ENCODE measurements around the gene SRGAP1.

DNA sequence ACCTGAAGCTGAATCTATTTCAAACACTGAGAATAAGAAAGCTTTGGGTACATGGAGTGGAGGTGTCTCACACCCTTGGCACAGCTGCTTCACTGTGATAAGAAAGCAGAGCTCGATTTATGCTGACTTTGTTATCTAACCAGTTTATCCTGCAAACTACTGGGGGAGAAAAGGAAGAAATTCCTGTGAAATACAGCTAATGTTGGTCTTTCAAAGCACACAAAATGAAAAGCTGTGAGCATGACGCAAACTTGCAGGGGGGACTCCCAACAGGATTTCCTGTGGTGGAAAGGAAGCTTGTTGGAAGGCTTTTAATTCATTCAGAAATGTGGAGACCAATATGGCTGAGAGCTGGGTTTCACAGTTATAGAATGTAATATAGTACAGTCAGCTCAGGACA, 53.4 kb downstream of the SRGAP1 start:
- TF ChIP-seq, protein P1, sequence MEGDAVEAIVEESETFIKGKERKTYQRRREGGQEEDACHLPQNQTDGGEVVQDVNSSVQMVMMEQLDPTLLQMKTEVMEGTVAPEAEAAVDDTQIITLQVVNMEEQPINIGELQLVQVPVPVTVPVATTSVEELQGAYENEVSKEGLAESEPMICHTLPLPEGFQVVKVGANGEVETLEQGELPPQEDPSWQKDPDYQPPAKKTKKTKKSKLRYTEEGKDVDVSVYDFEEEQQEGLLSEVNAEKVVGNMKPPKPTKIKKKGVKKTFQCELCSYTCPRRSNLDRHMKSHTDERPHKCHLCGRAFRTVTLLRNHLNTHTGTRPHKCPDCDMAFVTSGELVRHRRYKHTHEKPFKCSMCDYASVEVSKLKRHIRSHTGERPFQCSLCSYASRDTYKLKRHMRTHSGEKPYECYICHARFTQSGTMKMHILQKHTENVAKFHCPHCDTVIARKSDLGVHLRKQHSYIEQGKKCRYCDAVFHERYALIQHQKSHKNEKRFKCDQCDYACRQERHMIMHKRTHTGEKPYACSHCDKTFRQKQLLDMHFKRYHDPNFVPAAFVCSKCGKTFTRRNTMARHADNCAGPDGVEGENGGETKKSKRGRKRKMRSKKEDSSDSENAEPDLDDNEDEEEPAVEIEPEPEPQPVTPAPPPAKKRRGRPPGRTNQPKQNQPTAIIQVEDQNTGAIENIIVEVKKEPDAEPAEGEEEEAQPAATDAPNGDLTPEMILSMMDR (IDR thresholded peaks at IDR 0.05) = no peak
- TF ChIP-seq POLR2A (IDR thresholded peaks at IDR 0.05) (no peak), POLR2AphosphoS5 (IDR thresholded peaks at IDR 0.05; ENCODE audit: insufficient read depth in 1 of 2, low read depth in 1 of 2) (no peak)

Data from vagina (tissue), 2 donors.